Bronchial epithelial cell (primary cell): Measurements from ENCODE around the gene PHOX2B. TPM values are rescaled to one million over a fixed set of nuclear protein-coding genes. Genes with fewer than 3 reads are reported as not detected.
"Not testable (repeated sequence)": the region's sequence is repeated elsewhere in the genome, so short reads cannot be mapped to it uniquely, and the experiment has no call there.

ENCODE experiments used
- DNase-seq: peaks from one replicate; pipeline ENCODE4 v3.0.0-alpha.2; 2010; ENCODE audit warnings: low read depth
- FAIRE-seq: peaks from 2 replicates; lab custom pipeline; 2011; peaks lifted over from hg19 to GRCh38; lab: Jason Lieb, UNC
- H3K27me3 ChIP-seq: 2 replicates; pipeline ENCODE4 v1.5.1; 2011; ENCODE audit warnings: low read length; ENCODE audit not compliant: control insufficient read depth, insufficient read depth
- H3K36me3 ChIP-seq: 2 replicates; pipeline ENCODE4 v1.5.1; 2011; ENCODE audit warnings: low read length; ENCODE audit not compliant: control insufficient read depth, insufficient read depth
- H3K4me3 ChIP-seq: 2 replicates; pipeline ENCODE4 v1.5.1; 2011; ENCODE audit warnings: mild to moderate bottlenecking, low read depth, low read length, control low read depth
- total RNA-seq: library from RNA; depleted of rRNA; stranded (reverse); fragments of >200 nt; gene quantifications from 2 replicates; pipeline ENCODE4 v1.2.1, GENCODE V29; 2014
- TF ChIP-seq, protein P1 (sequence below): IDR thresholded peaks from 2 replicates; pipeline ENCODE4 v1.5.1; 2011; ENCODE audit warnings: mild to moderate bottlenecking, moderate library complexity, low read length, control low read depth, inconsistent platforms; ENCODE audit not compliant: insufficient read depth, severe bottlenecking

PHOX2B gene
- total RNA-seq, 1 donor from 2014 or later: not detected

DNA sequence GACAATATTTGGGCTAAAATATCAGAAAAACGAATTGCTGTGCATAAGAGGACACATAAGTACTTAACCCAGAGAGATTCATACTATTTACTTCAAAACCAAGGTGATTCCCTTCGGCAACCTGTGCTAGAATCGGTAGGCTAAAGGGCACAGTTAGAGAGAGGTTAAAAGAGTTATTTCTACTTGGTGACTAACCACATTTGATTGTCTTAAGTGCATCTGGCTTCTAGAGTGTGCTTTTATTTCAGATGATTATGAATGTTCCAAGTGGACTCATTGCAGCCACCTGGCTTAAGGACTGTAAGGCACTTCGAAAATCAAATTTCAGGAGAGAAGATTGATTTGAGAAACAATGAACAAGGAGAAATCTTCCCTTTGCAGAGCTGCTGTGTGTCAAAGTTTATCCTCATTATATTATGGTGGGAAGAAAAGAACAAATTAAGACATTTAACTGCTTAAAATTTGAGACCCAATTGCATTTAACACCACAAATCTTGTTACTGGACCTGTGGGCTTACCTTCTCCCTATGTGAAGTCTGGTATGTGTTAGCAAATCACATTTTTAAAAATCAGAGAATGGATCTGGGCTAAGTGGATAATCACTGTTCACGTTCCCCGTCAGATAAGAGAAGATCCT is 34.0 kb downstream of the PHOX2B start:
- Histone ChIP-seq H3K27me3 (no peaks in the 10 kb centered on the region), H3K4me3 (no peak overlapping the region), H3K36me3 (no peaks in the 10 kb centered on the region)
- FAIRE-seq (no peak), DNase-seq (no peak)
- TF ChIP-seq, protein P1, sequence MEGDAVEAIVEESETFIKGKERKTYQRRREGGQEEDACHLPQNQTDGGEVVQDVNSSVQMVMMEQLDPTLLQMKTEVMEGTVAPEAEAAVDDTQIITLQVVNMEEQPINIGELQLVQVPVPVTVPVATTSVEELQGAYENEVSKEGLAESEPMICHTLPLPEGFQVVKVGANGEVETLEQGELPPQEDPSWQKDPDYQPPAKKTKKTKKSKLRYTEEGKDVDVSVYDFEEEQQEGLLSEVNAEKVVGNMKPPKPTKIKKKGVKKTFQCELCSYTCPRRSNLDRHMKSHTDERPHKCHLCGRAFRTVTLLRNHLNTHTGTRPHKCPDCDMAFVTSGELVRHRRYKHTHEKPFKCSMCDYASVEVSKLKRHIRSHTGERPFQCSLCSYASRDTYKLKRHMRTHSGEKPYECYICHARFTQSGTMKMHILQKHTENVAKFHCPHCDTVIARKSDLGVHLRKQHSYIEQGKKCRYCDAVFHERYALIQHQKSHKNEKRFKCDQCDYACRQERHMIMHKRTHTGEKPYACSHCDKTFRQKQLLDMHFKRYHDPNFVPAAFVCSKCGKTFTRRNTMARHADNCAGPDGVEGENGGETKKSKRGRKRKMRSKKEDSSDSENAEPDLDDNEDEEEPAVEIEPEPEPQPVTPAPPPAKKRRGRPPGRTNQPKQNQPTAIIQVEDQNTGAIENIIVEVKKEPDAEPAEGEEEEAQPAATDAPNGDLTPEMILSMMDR: no peak

- no peak for FAIRE-seq
- H3K27me3 ChIP-seq: no peaks in the 10 kb centered on the region
- peak; percentile 39 for DNase-seq
- H3K36me3 ChIP-seq: no peaks in the 10 kb centered on the region
- TF ChIP-seq, protein P1: no peak
- no peak overlapping the region for H3K4me3 ChIP-seq
These were observed 34.8 kb downstream of the PHOX2B start for GRCh38 chr4:41713768-41714167.

GRCh38 chr4:41712425-41712824 is 36.1 kb downstream of the PHOX2B start:
- H3K36me3 ChIP-seq: no peaks in the 10 kb centered on the region
- no peak overlapping the region for H3K4me3 ChIP-seq
- DNase-seq (peak; percentile 60), FAIRE-seq (no peak)
- TF ChIP-seq, protein P1: no peak
- H3K27me3 ChIP-seq: no peaks in the 10 kb centered on the region

GRCh38 chr4:41711654-41712053 is 36.9 kb downstream of the PHOX2B start:
- H3K4me3 ChIP-seq, DNase-seq, FAIRE-seq: not testable (repeated sequence)

GRCh38 chr4:41709844-41710481 is 38.6 kb downstream of the PHOX2B start:
- TF ChIP-seq, protein P1: no peak

More at GRCh38 chr4:41711654-41712053, 36.9 kb downstream of the PHOX2B start:
- H3K27me3 ChIP-seq, H3K36me3 ChIP-seq: not testable (repeated sequence)

GRCh38 chr4:41703785-41704184 is 44.7 kb downstream of the PHOX2B start:
- Histone ChIP-seq H3K4me3 (no peak overlapping the region), H3K36me3 (no peaks in the 10 kb centered on the region), H3K27me3 (no peaks in the 10 kb centered on the region)
- FAIRE-seq (no peak), DNase-seq (no peak)
- TF ChIP-seq, protein P1: no peak

More at GRCh38 chr4:41709844-41710481, 38.6 kb downstream of the PHOX2B start:
- Histone ChIP-seq H3K4me3 (no peak overlapping the region), H3K36me3 (no peaks in the 10 kb centered on the region), H3K27me3 (no peaks in the 10 kb centered on the region)
- peak; percentile 99 for DNase-seq
- FAIRE-seq: no peak
